ENCODE data around the gene NFKBIB.
"Not testable (repeated sequence)": the region's sequence is repeated elsewhere in the genome, so short reads cannot be mapped to it uniquely, and the experiment has no call there.

NFKBIB gene

GRCh38 chr19:38931521-38931793 lies 31.7 kb downstream of the NFKBIB start:
- no peak for DNase-seq

GRCh38 chr19:38932425-38933179 lies 32.8 kb downstream of the NFKBIB start:
- no peak for DNase-seq

GRCh38 chr19:38933544-38933943 lies 33.8 kb downstream of the NFKBIB start:
- DNase-seq = no peak

- DNase-seq = no peak
Observed at GRCh38 chr19:38939957-38940356, 40.2 kb downstream of the NFKBIB start.

- DNase-seq = not testable (repeated sequence)
Observed at GRCh38 chr19:38941466-38941865, 41.7 kb downstream of the NFKBIB start.

- DNase-seq = no peak
Observed at GRCh38 chr19:38941979-38942378, 42.2 kb downstream of the NFKBIB start.

GRCh38 chr19:38942471-38943181 lies 42.9 kb downstream of the NFKBIB start:
- DNase-seq = no peak

- no peak for DNase-seq
Observed at GRCh38 chr19:38944981-38945506, 45.3 kb downstream of the NFKBIB start.

- no peak for DNase-seq
Observed at GRCh38 chr19:38945562-38946228, 45.9 kb downstream of the NFKBIB start.

- no peak for DNase-seq
Observed at GRCh38 chr19:38946229-38947010, 46.7 kb downstream of the NFKBIB start.

- DNase-seq = peak; percentile 60
Observed at GRCh38 chr19:38949580-38950367, 50.0 kb downstream of the NFKBIB start.

GRCh38 chr19:38951187-38951586 lies 51.4 kb downstream of the NFKBIB start:
- no peak for DNase-seq

- DNase-seq = no peak
Observed at GRCh38 chr19:38952395-38953165, 52.8 kb downstream of the NFKBIB start.

- DNase-seq = no peak
Observed at GRCh38 chr19:38953677-38954076, 53.9 kb downstream of the NFKBIB start.

- DNase-seq = no peak
Observed at GRCh38 chr19:38956264-38956663, 56.5 kb downstream of the NFKBIB start.

GRCh38 chr19:38958301-38958700 lies 58.5 kb downstream of the NFKBIB start:
- DNase-seq = no peak

Measured in activated gamma-delta T cell (primary cell).